HepG2 (cell line): Measurements from ENCODE around the gene KMT2E. TPM values are rescaled to one million over a fixed set of nuclear protein-coding genes. Genes with fewer than 3 reads are reported as not detected.

Experiments
- ATAC-seq: fragments of 200-7000 bp; cut with Tn5 transposase; 3 replicates; pipeline ENCODE4 v1.9.1; 2020; ENCODE audit warnings: mild to moderate bottlenecking, moderate library complexity
- BruUV-seq: library from RNA; stranded (reverse); fragments of 400-500 nt; replicated peaks from 2 replicates; lab custom pipeline; 2021; lab: Mats Ljungman, UMichigan
- CTCF ChIA-PET: fragments of 300-600 bp; formaldehyde crosslinking; extraction: SDS; loops from one replicate; lab custom pipeline; 2021; ENCODE audit warnings: low total read pairs, inconsistent platforms, low intra/inter-chr PET ratio; lab: Yijun Ruan, JAX
- POLR2A ChIA-PET: fragments of 350-600 bp; sonication (Branson Sonifier 250); formaldehyde crosslinking; loops from one replicate; lab custom pipeline; 2020; ENCODE audit warnings: antibody characterized with exemption, inconsistent platforms; lab: Yijun Ruan, JAX
- DNase-seq: peaks from one replicate; pipeline ENCODE4 v3.0.0-alpha.2; 2015; ENCODE audit warnings: low spot score
- FAIRE-seq: peaks from 3 replicates; lab custom pipeline; 2011; peaks lifted over from hg19 to GRCh38; lab: Jason Lieb, UNC
- H2AFZ ChIP-seq: one replicate; pipeline ENCODE4 v1.6.1; 2011; ENCODE audit warnings: low read length, inconsistent platforms
- H3K27ac ChIP-seq: fragments of 300-600 bp; 3 replicates; pipeline ENCODE4 v1.8.0; 2011; ENCODE audit warnings: mixed run types, mild to moderate bottlenecking, mixed read lengths, low read length, inconsistent platforms; ENCODE audit not compliant: insufficient read depth; ENCODE audit errors: extremely low read length
- H3K27me3 ChIP-seq, 2 experiments: fragments of 200-600 bp in 1 of 2; 2 replicates in 1 of 2; 3 replicates in 1 of 2; pipeline versions ENCODE4 v1.6.0 to v1.8.0; 2011; ENCODE audit warnings: low read length in 2 of 2, mild to moderate bottlenecking in 2 of 2, moderate library complexity in 2 of 2, inconsistent platforms in 1 of 2; ENCODE audit not compliant: insufficient read depth in 2 of 2, control insufficient read depth in 1 of 2
- H3K36me3 ChIP-seq, 2 experiments: fragments of 200-600 bp in 1 of 2; replicated peaks in 1 of 2; 2 replicates in 1 of 2; 3 replicates in 1 of 2; pipeline versions ENCODE4 v1.5.1 to v1.8.0; 2011; ENCODE audit warnings: low read length in 2 of 2, inconsistent platforms in 1 of 2; ENCODE audit not compliant: insufficient read depth in 2 of 2, control insufficient read depth in 1 of 2
- H3K4me1 ChIP-seq: 2 replicates; pipeline ENCODE4 v1.5.1; 2012; ENCODE audit warnings: low read length, inconsistent platforms; ENCODE audit not compliant: insufficient read depth
- H3K4me2 ChIP-seq: 2 replicates; pipeline ENCODE4 v1.6.0; 2011; ENCODE audit warnings: low read depth, low read length, inconsistent platforms
- H3K4me3 ChIP-seq, 3 experiments: fragments of 200-600 bp in 1 of 3; sonication (generic), shearing (Covaris generic) in 1 of 3; replicated peaks in 1 of 3; 2 replicates each; pipeline ENCODE4 v1.5.1; 2011 to 2016; ENCODE audit warnings: low read length in 3 of 3, inconsistent platforms in 2 of 3, low read depth in 2 of 3, mild to moderate bottlenecking in 2 of 3, control low read depth in 1 of 3, mixed read lengths in 1 of 3; ENCODE audit not compliant: insufficient read depth in 1 of 3
- H3K79me2 ChIP-seq: one replicate; pipeline ENCODE4 v1.6.1; 2011; ENCODE audit warnings: low read length, inconsistent platforms; ENCODE audit not compliant: insufficient read depth
- H3K9ac ChIP-seq: 2 replicates; pipeline ENCODE4 v1.6.0; 2011; ENCODE audit warnings: mild to moderate bottlenecking, low read depth, low read length, inconsistent platforms; ENCODE audit not compliant: insufficient read depth
- H3K9me3 ChIP-seq: 2 replicates; pipeline ENCODE4 v1.5.1; 2012; ENCODE audit warnings: mild to moderate bottlenecking, low read length
- H4K20me1 ChIP-seq: 2 replicates; pipeline ENCODE4 v1.6.0; 2011; ENCODE audit warnings: inconsistent platforms, mild to moderate bottlenecking, low read length, moderate library complexity; ENCODE audit not compliant: insufficient read depth
- ATF7-NPFF ChIP-seq: sonication (generic); formaldehyde crosslinking; IDR thresholded peaks from 2 replicates; pipeline ENCODE4 v1.8.1; 2023; ENCODE audit warnings: mild to moderate bottlenecking, low read depth, missing genetic modification reagents, moderate library complexity
- ELF4 ChIP-seq: sonication (generic); formaldehyde crosslinking; IDR thresholded peaks from 2 replicates; pipeline ENCODE4 v1.5.0; 2020; ENCODE audit warnings: missing genetic modification reagents, mild to moderate bottlenecking, moderate library complexity, borderline replicate concordance
- PRPF4 ChIP-seq: fragments of 200-400 bp; formaldehyde crosslinking; IDR thresholded peaks from 2 replicates; pipeline ENCODE4 v1.6.1; 2016; ENCODE audit warnings: low read length, low read depth; ENCODE audit not compliant: poor library complexity, severe bottlenecking
- SAP130 ChIP-seq: IDR thresholded peaks from 2 replicates; pipeline ENCODE4 v1.6.1; 2016; ENCODE audit warnings: low read depth
- STAT5B ChIP-seq: sonication (generic); formaldehyde crosslinking; IDR thresholded peaks from 2 replicates; pipeline ENCODE4 v1.4.0; 2020; ENCODE audit warnings: missing genetic modification reagents
- ZNF768 ChIP-seq: sonication (generic); formaldehyde crosslinking; IDR thresholded peaks from 2 replicates; pipeline ENCODE4 v1.4.0; 2020; ENCODE audit warnings: missing genetic modification reagents
- ZNF816 ChIP-seq: sonication (generic); formaldehyde crosslinking; IDR thresholded peaks from 2 replicates; pipeline ENCODE4 v1.8.0; 2022; ENCODE audit warnings: missing genetic modification reagents, mild to moderate bottlenecking, borderline replicate concordance
- WGBS: methylation state at CpG from one replicate; pipeline ENCODE4 v1.1.6; 2017; ENCODE audit warnings: low lambda C conversion rate; 5-methylcytosine and 5-hydroxymethylcytosine counted together
- in situ Hi-C: cut with HindIII; loops from 2 replicates; pipeline ENCODE4 v1.10.0; 2017; ENCODE audit warnings: low pct_unique_long_range_greater_than_20kb; ENCODE audit not compliant: extremely low pct_ligation_motif_present
- intact Hi-C: fragments of 100-400 bp; cut with micrococcal nuclease; formaldehyde crosslinking; loops from one replicate; pipeline ENCODE4 v1.10.0; 2022; ENCODE audit not compliant: unreplicated experiment
- polyA plus RNA-seq, 8 experiments: library from polyadenylated mRNA; depleted of rRNA in 3 of 8; stranded (reverse) in 7 of 8; unstranded in 1 of 8; fragments of >200 nt; fragmentation: Illumina TruSeq in 4 of 8; extraction: Trizol in 4 of 8; gene quantifications; 2 replicates each; pipeline versions ENCODE4 v1.2.1 to v1.2.3, GENCODE V29; 2011 to 2016; ENCODE audit warnings: low read depth in 4 of 8, missing spikeins in 1 of 8, mixed read lengths in 1 of 8; ENCODE audit not compliant: insufficient read depth in 1 of 8
- total RNA-seq, 5 experiments: library from RNA; depleted of rRNA; stranded (reverse); fragments of >200 nt; fragmentation: Illumina TruSeq; extraction: Trizol; gene quantifications; 2 replicates each; pipeline ENCODE4 v1.2.3, GENCODE V29; 2016; ENCODE audit warnings: low read depth in 1 of 5

The KMT2E gene
- total and polyA plus RNA-seq, 2 of the 13 experiments (the other 11 are each of a cell fraction or from before 2014, with no cell fraction given), result 6.3 to 24.4 TPM

GRCh38 chr7:105011141-105011830, 2.7 kb upstream of the KMT2E start:
- DNase-seq (no peak), ATAC-seq (no peak), FAIRE-seq (no peak)
- Histone ChIP-seq H3K9me3 (no peaks in the 10 kb centered on the region), H2AFZ (no peak overlapping the region), H4K20me1 (peaks cover 52% of the 10 kb centered on the region), H3K4me3 (peak overlapping the region; percentile 98 to 100 (median 99)), H3K27ac (peak overlapping the region; percentile 100), H3K36me3 (peaks cover 0 to 10% of the 10 kb centered on the region in 2 experiments; a peak in 2 of 5 replicates), H3K79me2 (peaks cover 94% of the 10 kb centered on the region), H3K9ac (peak overlapping the region; percentile 100), H3K27me3 (no peaks in the 10 kb centered on the region; a peak in 1 of 5 replicates), H3K4me2 (peak overlapping the region; percentile 98), H3K4me1 (peaks cover 46% of the 10 kb centered on the region)
- intact Hi-C loops, result no loop called here
- POLR2A ChIA-PET, result interaction anchor here (0.6 to 4.2 kb wide), 5 partner anchors 8 to 382 kb away, joined by 4 to 35 read pairs (median 4); no protein-coding TSS in a partner anchor
- no TSS peak for BruUV-seq
- WGBS, result 3% methylated on average over 7 of the region's 7 CpGs
- in situ Hi-C loops, result no loop called here
- CTCF ChIA-PET, result no interaction called here
- TF ChIP-seq ELF4 (0 out of 2 replicates have a peak, but pooled peaks have one; percentile 5), PRPF4 (no peak), ATF7-NPFF (CRISPR knock-in tag) (no peak), ZNF768 (no peak), SAP130 (CRISPR knock-in tag) (peak; percentile 8; the same call in 1 of the 2 replicates), STAT5B (CRISPR knock-in tag) (no peak), ZNF816 (CRISPR knock-in tag) (0 out of 2 replicates have a peak, but pooled peaks have one; percentile 52)
